NCI-H2107 (cell line): ENCODE measurements around the gene CD44.
"Not testable (repeated sequence)": the region's sequence is repeated elsewhere in the genome, so short reads cannot be mapped to it uniquely, and the experiment has no call there.

Experiments used
- DNase-seq: peaks from one replicate; lab custom pipeline; 2025; lab: John Stamatoyannopoulos, UW

CD44 gene

DNA sequence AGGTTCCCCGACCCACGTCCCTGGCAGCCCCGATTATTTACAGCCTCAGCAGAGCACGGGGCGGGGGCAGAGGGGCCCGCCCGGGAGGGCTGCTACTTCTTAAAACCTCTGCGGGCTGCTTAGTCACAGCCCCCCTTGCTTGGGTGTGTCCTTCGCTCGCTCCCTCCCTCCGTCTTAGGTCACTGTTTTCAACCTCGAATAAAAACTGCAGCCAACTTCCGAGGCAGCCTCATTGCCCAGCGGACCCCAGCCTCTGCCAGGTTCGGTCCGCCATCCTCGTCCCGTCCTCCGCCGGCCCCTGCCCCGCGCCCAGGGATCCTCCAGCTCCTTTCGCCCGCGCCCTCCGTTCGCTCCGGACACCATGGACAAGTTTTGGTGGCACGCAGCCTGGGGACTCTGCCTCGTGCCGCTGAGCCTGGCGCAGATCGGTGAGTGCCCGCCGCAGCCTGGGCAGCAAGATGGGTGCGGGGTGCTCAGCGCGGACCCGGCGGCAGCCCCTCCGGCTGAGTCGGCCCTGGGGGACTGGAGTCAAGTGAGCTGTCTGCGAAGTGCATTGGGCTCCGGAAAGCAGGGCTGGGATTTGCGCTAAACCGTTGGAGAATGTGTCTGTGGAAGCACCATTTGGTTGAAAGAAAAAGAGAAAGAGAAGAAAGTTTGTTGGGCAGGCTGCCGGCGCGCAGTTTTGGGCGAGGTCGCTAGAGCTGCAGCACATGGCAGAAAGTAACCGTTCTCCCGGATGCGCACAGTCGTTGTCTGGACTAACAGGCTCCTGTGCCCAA, at the start of gene CD44:
CD44 (plus strand) TSS at position 229 of the 779 bp plus-strand sequence; CDS start at position 362, 133 bp downstream.
- no peak for DNase-seq

DNA sequence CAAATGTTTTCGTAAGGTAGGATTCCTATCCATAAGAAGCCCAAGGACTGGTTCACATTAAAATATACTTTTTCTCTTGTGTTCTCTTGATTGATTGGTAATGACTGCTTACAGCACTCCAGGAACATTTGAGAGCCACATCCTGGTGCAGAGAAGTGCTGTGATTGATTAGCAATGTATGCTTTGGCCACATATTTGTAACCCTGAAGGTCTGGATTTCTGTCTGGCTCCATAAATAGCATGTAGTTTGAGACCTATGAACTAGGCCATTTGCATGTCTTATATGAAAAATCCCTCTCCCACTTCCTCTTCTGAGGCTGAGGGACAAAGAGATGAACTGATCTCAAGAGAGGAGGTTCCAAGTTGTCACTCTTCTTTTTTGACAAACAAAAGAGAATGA, 49.3 kb upstream of the CD44 start:
- DNase-seq, result no peak

- DNase-seq, result no peak
Observed at GRCh38 chr11:35090125-35090524, 48.8 kb upstream of the CD44 start.

DNA sequence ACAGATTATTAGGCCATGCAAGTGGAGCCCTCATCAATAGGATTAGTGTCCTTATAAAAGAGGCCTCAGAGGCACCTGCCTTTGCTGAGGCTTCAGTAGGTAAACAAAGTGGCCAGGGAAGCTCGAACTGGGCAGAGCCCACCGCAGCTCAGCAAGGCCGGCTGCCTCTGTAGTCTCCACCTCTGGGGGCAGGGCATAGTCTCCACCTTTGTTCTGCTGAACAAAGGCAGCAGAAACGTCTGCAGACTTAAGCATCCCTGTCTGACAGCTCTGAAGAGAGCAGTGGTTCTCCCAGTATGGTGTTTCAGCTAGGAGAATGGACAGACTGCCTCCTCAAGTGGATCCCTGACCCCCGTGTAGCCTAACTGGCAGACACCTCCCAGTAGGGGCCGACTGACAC, 48.0 kb upstream of the CD44 start:
- DNase-seq, result not testable (repeated sequence)

GRCh38 chr11:35096723-35097122, 42.2 kb upstream of the CD44 start:
- no peak for DNase-seq

DNA sequence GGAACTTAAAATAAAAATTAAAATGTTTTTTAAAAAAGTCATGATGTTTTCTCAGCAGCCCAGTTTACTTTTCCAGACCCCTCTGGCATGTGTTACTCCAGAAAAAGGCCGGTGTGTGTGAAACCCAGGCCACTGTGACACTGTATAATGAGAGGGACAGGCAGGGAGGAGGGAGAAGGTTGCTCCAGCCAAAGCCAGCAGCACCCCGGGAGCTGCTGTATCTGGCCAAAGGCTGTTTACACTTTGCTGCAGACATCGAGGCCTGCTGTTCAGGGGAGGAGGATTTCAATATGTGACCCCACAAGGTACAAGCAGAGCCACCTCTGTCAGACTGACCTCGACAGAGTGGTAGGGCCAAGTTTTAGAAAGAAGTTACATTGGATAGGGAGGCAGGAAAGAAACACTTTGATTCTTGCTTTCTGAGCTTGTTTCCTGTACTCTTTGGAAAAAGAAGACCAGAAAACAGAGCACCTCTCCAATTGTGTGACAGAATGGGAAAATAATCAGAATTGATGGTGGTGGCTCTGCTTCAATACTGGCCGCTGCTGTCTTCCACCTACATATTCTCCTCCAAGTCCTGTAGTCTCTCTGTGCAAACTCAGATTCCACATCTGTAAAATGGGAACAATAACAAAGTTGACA, 41.0 kb upstream of the CD44 start:
- DNase-seq, result no peak

DNA sequence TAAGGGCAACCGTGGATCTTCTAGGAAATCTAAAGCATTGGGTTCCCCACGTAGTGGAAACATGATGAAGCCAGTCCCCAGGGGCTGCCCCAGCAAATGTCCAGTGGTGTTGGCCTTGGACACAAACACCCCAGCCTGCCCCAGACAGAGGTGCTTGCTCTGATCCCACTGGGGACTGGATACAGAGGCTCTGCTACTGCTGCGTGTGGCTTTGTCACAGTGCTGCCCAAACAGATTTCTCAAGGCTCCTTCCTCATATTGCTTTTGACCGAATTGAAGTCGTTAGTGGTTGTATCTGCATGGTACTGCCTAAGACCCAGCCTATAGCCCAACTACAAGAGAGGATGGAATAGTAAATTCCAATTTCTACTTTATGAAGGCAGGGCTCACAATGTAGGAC, 40.1 kb upstream of the CD44 start:
- DNase-seq, result no peak

DNA sequence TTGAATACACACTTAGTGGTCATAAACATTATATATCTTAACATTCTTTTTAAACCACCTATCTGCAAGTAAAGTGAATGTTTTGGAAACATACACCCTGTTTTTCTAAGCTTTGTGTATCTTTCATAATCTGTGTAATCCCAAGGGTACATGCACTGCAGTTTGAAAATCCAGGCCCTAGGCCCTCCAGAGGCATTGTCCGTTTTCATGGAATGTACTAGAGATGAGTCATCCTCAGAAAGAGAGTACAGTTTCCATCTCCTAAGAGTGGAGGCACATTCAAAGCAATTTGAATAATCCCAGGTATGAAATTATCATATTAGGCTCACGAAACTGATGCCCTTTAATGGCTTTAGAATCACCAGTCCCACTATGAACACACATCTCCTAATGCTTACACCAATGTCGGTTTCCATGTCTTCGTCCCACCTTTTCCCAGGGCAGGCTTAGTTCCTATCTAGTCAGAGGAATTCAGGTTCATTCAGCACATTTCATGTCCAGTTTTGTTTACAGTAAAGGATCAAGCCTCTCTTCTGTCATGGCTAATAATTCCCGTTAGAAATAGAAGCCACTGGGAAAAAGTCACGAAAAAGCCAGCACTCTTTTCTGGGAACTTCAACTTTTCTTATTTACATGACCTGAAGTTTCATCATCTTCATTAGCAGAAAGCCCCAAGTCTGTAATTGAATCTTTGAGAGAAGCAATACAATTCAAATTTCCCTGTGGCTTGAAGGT, 39.5 kb upstream of the CD44 start:
- no peak for DNase-seq

GRCh38 chr11:35100013-35100383, 39.0 kb upstream of the CD44 start:
- no peak for DNase-seq

DNA sequence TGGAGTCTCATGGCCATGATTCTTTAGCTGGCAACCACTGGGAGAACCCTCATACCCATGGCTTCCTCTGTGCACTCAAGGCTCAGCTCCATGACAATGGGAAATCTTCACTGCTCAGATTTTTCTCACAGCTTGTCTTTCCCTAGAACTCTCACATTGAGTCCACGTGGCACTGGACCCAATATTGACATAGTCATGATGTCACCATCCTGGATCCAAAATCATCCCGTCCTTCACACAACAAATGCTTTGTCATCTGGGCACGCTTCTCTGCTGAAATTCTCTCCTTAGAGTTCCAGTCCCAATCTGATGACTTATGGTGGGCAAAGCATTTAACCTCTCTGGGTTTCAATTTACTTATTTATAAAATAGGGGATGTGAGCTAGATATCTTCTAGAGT, 37.7 kb upstream of the CD44 start:
- no peak for DNase-seq

GRCh38 chr11:35102267-35102666, 36.7 kb upstream of the CD44 start:
- DNase-seq, result no peak

GRCh38 chr11:35103366-35104208, 35.4 kb upstream of the CD44 start:
- DNase-seq, result no peak

DNA sequence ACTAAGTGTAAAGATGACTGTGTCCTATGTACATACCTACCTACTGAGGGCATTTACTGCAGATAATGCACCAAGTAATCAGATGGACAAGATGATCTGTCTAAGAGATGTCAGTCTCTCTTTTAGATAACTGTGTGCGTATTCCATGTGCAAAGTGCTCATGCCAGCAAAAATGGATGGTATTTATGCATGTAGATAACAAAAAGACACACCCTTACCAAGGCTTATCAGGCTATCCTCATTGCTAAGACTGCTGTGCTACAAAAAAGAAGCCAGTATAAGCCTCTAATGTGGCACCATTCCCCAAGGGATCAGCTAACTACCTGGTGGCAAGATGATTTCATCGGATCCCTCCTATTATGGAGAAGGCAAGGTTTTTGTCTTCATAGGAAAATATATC, 34.3 kb upstream of the CD44 start:
- no peak for DNase-seq

- DNase-seq, result no peak
Observed at GRCh38 chr11:35105319-35106079, 33.5 kb upstream of the CD44 start.

GRCh38 chr11:35106595-35106994, 32.4 kb upstream of the CD44 start:
- DNase-seq, result no peak

GRCh38 chr11:35107861-35108260, 31.1 kb upstream of the CD44 start:
- DNase-seq, result no peak

DNA sequence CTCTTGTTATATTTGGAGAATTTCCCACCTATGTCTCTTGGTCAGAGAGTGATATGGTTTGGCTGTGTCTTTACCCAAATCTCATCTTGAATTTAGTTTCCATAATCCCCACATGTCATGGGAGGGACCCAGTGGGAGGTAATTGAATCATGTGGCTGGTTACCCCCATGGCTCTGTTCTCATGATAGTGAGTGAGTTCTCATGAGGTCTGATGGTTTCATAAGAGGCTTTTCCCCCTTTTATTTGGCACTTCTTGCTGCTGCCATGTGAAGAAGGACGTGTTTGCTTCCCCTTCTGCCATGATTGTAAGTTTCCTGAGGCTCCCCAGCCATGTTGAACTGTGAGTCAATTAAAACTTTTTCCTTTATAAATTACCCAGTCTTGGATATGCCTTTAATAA, 30.6 kb upstream of the CD44 start:
- not testable (repeated sequence) for DNase-seq

- no peak for DNase-seq
Observed at GRCh38 chr11:35109041-35109440, 29.9 kb upstream of the CD44 start.

DNA sequence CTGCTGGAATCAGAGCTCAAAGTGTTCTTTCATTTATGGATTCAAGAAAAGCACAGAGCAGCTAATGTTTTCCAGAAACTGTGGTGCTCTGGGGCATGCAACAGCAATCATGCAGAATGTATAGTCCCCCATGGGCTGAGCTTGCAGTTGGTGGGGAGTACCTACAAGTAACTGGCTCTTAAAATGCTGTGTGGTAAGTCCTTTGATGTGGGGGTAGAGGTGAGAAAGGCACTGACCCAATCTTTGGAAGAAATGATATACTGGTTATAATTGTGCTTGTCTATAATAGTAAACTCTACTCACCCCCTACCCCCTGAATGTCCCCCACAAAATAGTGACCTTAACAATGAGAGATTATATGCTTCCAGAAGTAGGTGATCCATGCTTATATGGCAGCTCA, 29.1 kb upstream of the CD44 start:
- no peak for DNase-seq

GRCh38 chr11:35111161-35112055, 27.6 kb upstream of the CD44 start:
- no peak for DNase-seq
